Panc1 (cell line): Measurements from ENCODE around the gene DLL4.

Experiments used
- CTCF ChIP-seq: fragments of 450-650 bp; IDR thresholded peaks from 2 replicates; pipeline ENCODE4 v1.5.1; 2017; ENCODE audit warnings: mild to moderate bottlenecking
- POLR2AphosphoS5 ChIP-seq: IDR thresholded peaks from 2 replicates; pipeline ENCODE4 v1.6.1; 2012; ENCODE audit warnings: mild to moderate bottlenecking, low read depth, low read length, moderate library complexity
- REST ChIP-seq, 2 experiments: IDR thresholded peaks; 2 replicates each; pipeline ENCODE4 v1.6.1; 2011 to 2012; ENCODE audit warnings: low read depth in 2 of 2, control low read depth in 1 of 2, low read length in 1 of 2, mild to moderate bottlenecking in 1 of 2, moderate library complexity in 1 of 2; ENCODE audit not compliant: insufficient read depth in 1 of 2
- SIN3A ChIP-seq: IDR thresholded peaks from 2 replicates; pipeline ENCODE4 v1.6.1; 2012; ENCODE audit warnings: low read depth, mild to moderate bottlenecking, low read length, moderate library complexity, borderline replicate concordance; ENCODE audit not compliant: insufficient read depth

- TF ChIP-seq CTCF (no peak), POLR2AphosphoS5 (no peak), REST (IDR thresholded peaks at IDR 0.05; ENCODE audit: insufficient read depth in 1 of 2, low read depth in 2 of 2, low read length in 1 of 2) (no peak), SIN3A (no peak)
These were observed 3.7 kb downstream of the DLL4 start for GRCh38 chr15:40932649-40933516.
